Astrocyte (in vitro differentiated cells and primary cell): ENCODE measurements around the gene THPO. TPM values are rescaled to one million over a fixed set of nuclear protein-coding genes. Genes with fewer than 3 reads are reported as not detected.
A peak's percentile ranks its signal among the peaks of the same experiment; 100 is the strongest.

Experiments used
- DNase-seq: peaks from one replicate; pipeline ENCODE4 v3.0.0-alpha.2; 2010; ENCODE audit warnings: low read depth
- FAIRE-seq: peaks from 2 replicates; lab custom pipeline; 2011; peaks lifted over from hg19 to GRCh38; lab: Jason Lieb, UNC
- H2AFZ ChIP-seq: 2 replicates; pipeline ENCODE4 v1.6.0; 2012; ENCODE audit warnings: low read depth, low read length, inconsistent platforms
- H3K27ac ChIP-seq: 2 replicates; pipeline ENCODE4 v1.5.1; 2011; ENCODE audit warnings: low read depth, low read length, inconsistent platforms
- H3K27me3 ChIP-seq: 2 replicates; pipeline ENCODE4 v1.6.0; 2011; ENCODE audit warnings: low read length, inconsistent platforms; ENCODE audit not compliant: insufficient read depth
- H3K36me3 ChIP-seq: 2 replicates; pipeline ENCODE4 v1.5.1; 2011; ENCODE audit warnings: low read length, inconsistent platforms; ENCODE audit not compliant: insufficient read depth
- H3K4me1 ChIP-seq: 2 replicates; pipeline ENCODE4 v1.5.1; 2011; ENCODE audit warnings: low read length, inconsistent platforms; ENCODE audit not compliant: insufficient read depth
- H3K4me2 ChIP-seq: 2 replicates; pipeline ENCODE4 v1.6.0; 2012; ENCODE audit warnings: low read length, inconsistent platforms
- H3K4me3 ChIP-seq: 2 replicates; pipeline ENCODE4 v1.5.1; 2011; ENCODE audit warnings: low read depth, mild to moderate bottlenecking, low read length, inconsistent platforms; ENCODE audit not compliant: insufficient read depth
- H3K79me2 ChIP-seq: 2 replicates; pipeline ENCODE4 v1.6.0; 2012; ENCODE audit warnings: mild to moderate bottlenecking, low read length, inconsistent platforms; ENCODE audit not compliant: insufficient read depth
- H3K9ac ChIP-seq: 2 replicates; pipeline ENCODE4 v1.6.0; 2012; ENCODE audit warnings: mild to moderate bottlenecking, low read length, inconsistent platforms
- H3K9me3 ChIP-seq: 2 replicates; pipeline ENCODE4 v1.5.1; 2012; ENCODE audit warnings: low read depth, mild to moderate bottlenecking, low read length, inconsistent platforms; ENCODE audit not compliant: insufficient read depth
- H4K20me1 ChIP-seq: 2 replicates; pipeline ENCODE4 v1.6.0; 2012; ENCODE audit warnings: low read length, inconsistent platforms; ENCODE audit not compliant: insufficient read depth
- H3K27ac Mint-ChIP-seq: one replicate; pipeline ENCODE4 v1.8.0; 2021; ENCODE audit warnings: mild to moderate bottlenecking, mixed read lengths; ENCODE audit not compliant: unreplicated experiment
- H3K27me3 Mint-ChIP-seq: one replicate; pipeline ENCODE4 v1.8.0; 2021; ENCODE audit warnings: low read depth, mixed read lengths; ENCODE audit not compliant: unreplicated experiment
- H3K36me3 Mint-ChIP-seq: one replicate; pipeline ENCODE4 v1.8.0; 2021; ENCODE audit warnings: low read depth, mixed read lengths; ENCODE audit not compliant: unreplicated experiment
- H3K4me1 Mint-ChIP-seq: one replicate; pipeline ENCODE4 v1.8.0; 2021; ENCODE audit warnings: low read depth, mixed read lengths; ENCODE audit not compliant: unreplicated experiment
- H3K4me3 Mint-ChIP-seq: one replicate; pipeline ENCODE4 v1.8.0; 2021; ENCODE audit warnings: mild to moderate bottlenecking, moderate library complexity, mixed read lengths; ENCODE audit not compliant: unreplicated experiment
- H3K9me3 Mint-ChIP-seq: one replicate; pipeline ENCODE4 v1.8.0; 2021; ENCODE audit warnings: mild to moderate bottlenecking, mixed read lengths; ENCODE audit not compliant: unreplicated experiment
- EZH2 ChIP-seq: IDR thresholded peaks from 2 replicates; pipeline ENCODE4 v1.6.1; 2012; ENCODE audit warnings: mild to moderate bottlenecking, low read length, inconsistent platforms; ENCODE audit not compliant: insufficient read depth
- total RNA-seq: library from RNA; stranded (reverse); gene quantifications from 2 replicates; pipeline ENCODE4 v1.2.1, GENCODE V29; 2021
- TF ChIP-seq, protein P1 (sequence below): IDR thresholded peaks from 2 replicates; pipeline ENCODE4 v1.5.1; 2011; ENCODE audit warnings: low read depth, mild to moderate bottlenecking, inconsistent platforms, low read length, moderate library complexity; ENCODE audit not compliant: insufficient read depth

The THPO gene
- total RNA-seq, 1 donor from 2014 or later, result 0.25 TPM

- H3K4me1 ChIP-seq, result peaks cover 5% of the 10 kb centered on the region
- peak within 1 kb of the TSS; percentile 37 for H3K4me3 ChIP-seq
- H3K9me3 ChIP-seq, result no peaks in the 10 kb centered on the region
- H3K9ac ChIP-seq, result no peak within 1 kb of the TSS
- DNase-seq (no peak), FAIRE-seq (no peak)
- Mint-ChIP-seq H3K36me3 (peaks cover 4% of the 10 kb centered on the region), H3K4me3 (peak within 1 kb of the TSS; percentile 80), H3K4me1 (peaks cover 18% of the 10 kb centered on the region), H3K27ac (peak within 1 kb of the TSS; percentile 50), H3K27me3 (peaks cover 61% of the 10 kb centered on the region), H3K9me3 (no peaks in the 10 kb centered on the region)
- no peak within 1 kb of the TSS for H3K27ac ChIP-seq
- no peaks in the 10 kb centered on the region for H3K79me2 ChIP-seq
- no peaks in the 10 kb centered on the region for H3K36me3 ChIP-seq
- H2AFZ ChIP-seq, result peak within 1 kb of the TSS; percentile 69
- H3K27me3 ChIP-seq, result peaks cover 49% of the 10 kb centered on the region
- H4K20me1 ChIP-seq, result no peaks in the 10 kb centered on the region
- peak; percentile 48 for TF ChIP-seq EZH2
- TF ChIP-seq, protein P1, sequence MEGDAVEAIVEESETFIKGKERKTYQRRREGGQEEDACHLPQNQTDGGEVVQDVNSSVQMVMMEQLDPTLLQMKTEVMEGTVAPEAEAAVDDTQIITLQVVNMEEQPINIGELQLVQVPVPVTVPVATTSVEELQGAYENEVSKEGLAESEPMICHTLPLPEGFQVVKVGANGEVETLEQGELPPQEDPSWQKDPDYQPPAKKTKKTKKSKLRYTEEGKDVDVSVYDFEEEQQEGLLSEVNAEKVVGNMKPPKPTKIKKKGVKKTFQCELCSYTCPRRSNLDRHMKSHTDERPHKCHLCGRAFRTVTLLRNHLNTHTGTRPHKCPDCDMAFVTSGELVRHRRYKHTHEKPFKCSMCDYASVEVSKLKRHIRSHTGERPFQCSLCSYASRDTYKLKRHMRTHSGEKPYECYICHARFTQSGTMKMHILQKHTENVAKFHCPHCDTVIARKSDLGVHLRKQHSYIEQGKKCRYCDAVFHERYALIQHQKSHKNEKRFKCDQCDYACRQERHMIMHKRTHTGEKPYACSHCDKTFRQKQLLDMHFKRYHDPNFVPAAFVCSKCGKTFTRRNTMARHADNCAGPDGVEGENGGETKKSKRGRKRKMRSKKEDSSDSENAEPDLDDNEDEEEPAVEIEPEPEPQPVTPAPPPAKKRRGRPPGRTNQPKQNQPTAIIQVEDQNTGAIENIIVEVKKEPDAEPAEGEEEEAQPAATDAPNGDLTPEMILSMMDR, result no peak
- peak within 1 kb of the TSS; percentile 82 for H3K4me2 ChIP-seq
Measured at GRCh38 chr3:184379358-184380184, 1.6 kb upstream of the THPO start, which contains the start of gene CHRD. Gene CHRD, plus strand, starts transcription at chr3:184380054. Its CDS starts 265 bp downstream, at chr3:184380319.

- H3K4me2 ChIP-seq, result no peak overlapping the region
- H3K27me3 Mint-ChIP-seq, result peaks cover 54% of the 10 kb centered on the region
- peaks cover 4% of the 10 kb centered on the region for H3K36me3 Mint-ChIP-seq
- peaks cover 18% of the 10 kb centered on the region for H3K4me1 Mint-ChIP-seq
- FAIRE-seq (no peak), DNase-seq (no peak)
- peak overlapping the region; percentile 50 for H3K27ac Mint-ChIP-seq
- TF ChIP-seq EZH2, result no peak
- TF ChIP-seq, protein P1, result no peak
- H4K20me1 ChIP-seq, result no peaks in the 10 kb centered on the region
- H3K27ac ChIP-seq, result no peak overlapping the region
- H3K4me3 Mint-ChIP-seq, result peak overlapping the region; percentile 80
- H3K4me1 ChIP-seq, result peaks cover 5% of the 10 kb centered on the region
- no peaks in the 10 kb centered on the region for H3K36me3 ChIP-seq
- no peak overlapping the region for H2AFZ ChIP-seq
- H3K4me3 ChIP-seq, result no peak overlapping the region
- no peaks in the 10 kb centered on the region for H3K9me3 ChIP-seq
- no peak overlapping the region for H3K9ac ChIP-seq
- no peaks in the 10 kb centered on the region for H3K79me2 ChIP-seq
- no peaks in the 10 kb centered on the region for H3K9me3 Mint-ChIP-seq
- peaks cover 50% of the 10 kb centered on the region for H3K27me3 ChIP-seq
Measured at GRCh38 chr3:184378651-184379357, 797 bp upstream of the THPO start.
